Prostate gland (tissue), 2 donors: ENCODE results near the gene SEZ6. TPM values are rescaled to one million over a fixed set of nuclear protein-coding genes. Genes with fewer than 3 reads are reported as not detected.

Source experiments
- DNase-seq: peaks from one replicate; pipeline ENCODE4 v3.0.0-alpha.2; 2019; ENCODE audit warnings: low spot score
- H3K27ac ChIP-seq, 2 donors: fragments of 200-600 bp; sonication (generic); 2 replicates each; pipeline ENCODE4 v1.5.1; 2017 to 2019
- H3K27me3 ChIP-seq: fragments of 200-600 bp; sonication (generic); replicated peaks from 2 replicates; pipeline ENCODE4 v1.5.1; 2019; ENCODE audit not compliant: insufficient read depth
- H3K36me3 ChIP-seq, 2 donors: fragments of 200-600 bp; sonication (generic); 1 replicate in 1 of 2; 2 replicates in 1 of 2; pipeline versions ENCODE4 v1.5.1 to v1.8.1; 2017 to 2019
- H3K4me1 ChIP-seq: fragments of 200-600 bp; sonication (generic); replicated peaks from 2 replicates; pipeline ENCODE4 v1.5.1; 2019
- H3K4me3 ChIP-seq, 2 donors: fragments of 200-600 bp; sonication (generic); 2 replicates each; pipeline ENCODE4 v1.5.1; 2017 to 2019
- H3K9me3 ChIP-seq: fragments of 200-600 bp; sonication (generic); 2 replicates; pipeline ENCODE4 v1.5.1; 2017
- POLR2A ChIP-seq: fragments of 450-650 bp; IDR thresholded peaks from one replicate; pipeline ENCODE4 v1.6.1; 2016; ENCODE audit warnings: antibody characterized with exemption, mild to moderate bottlenecking
- POLR2AphosphoS5 ChIP-seq: sonication (generic); formaldehyde crosslinking; IDR thresholded peaks from one replicate; pipeline ENCODE4 v1.6.1; 2017; ENCODE audit warnings: antibody characterized with exemption
- whole genome bisulfite sequencing: methylation state at CpG from one replicate; pipeline ENCODE4 v1.1.5; 2018; 5-methylcytosine and 5-hydroxymethylcytosine counted together
- intact Hi-C: fragments of 100-400 bp; cut with DNase I; formaldehyde crosslinking; loops from one replicate; pipeline ENCODE4 v1.14.2; 2022
- total RNA-seq, 2 donors: library from RNA; depleted of rRNA; stranded (reverse); fragments of >200 nt; gene quantifications; one replicate each; pipeline ENCODE4 v1.1.0, GENCODE V29; 2016
- TF ChIP-seq, protein P1 (sequence below), 4 experiments: fragments of 200-600 bp in 2 of 4; fragments of 450-650 bp in 2 of 4; sonication (generic) in 2 of 4; IDR thresholded peaks; 1 replicate in 3 of 4; 2 replicates in 1 of 4; pipeline ENCODE4 v1.5.1; 2016 to 2019; ENCODE audit warnings: antibody characterized with exemption in 4 of 4, mild to moderate bottlenecking in 2 of 4, moderate library complexity in 2 of 4

The SEZ6 gene
- total RNA-seq, 2 donors from 2014 or later, result 0.05 to 1.0 TPM

DNA sequence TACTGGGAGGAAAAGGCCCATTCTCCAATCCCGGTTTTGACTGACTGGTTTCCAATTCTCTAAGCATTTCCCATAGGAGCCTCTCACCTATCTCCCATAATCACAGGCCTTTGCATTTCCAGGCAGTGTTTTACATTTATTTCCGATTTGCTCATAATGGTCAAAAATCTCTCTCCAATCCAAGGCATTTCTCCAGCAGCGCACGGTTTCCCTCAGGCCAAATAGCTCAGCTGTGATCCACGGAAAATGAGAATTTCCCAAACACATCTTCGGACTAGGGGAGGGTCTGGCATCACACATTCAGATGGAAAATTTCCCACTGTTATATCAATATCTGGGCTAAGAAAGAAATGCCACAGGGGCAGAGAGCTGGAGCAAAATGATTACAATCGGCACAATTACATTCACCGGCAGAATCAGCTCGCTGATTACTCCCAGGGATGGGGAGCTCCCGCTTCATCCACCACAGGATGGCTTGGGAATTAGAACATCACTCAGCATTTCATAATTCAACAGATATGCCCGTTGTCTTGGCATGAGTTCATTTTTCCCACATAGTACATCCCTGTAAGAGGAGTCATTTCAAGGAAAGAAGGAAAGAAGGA is 43.8 kb upstream of the SEZ6 start:
- no peak for DNase-seq
- 91% methylated on average over 11 of the region's 11 CpGs for WGBS
- no peaks in the 10 kb centered on the region for H3K27me3 ChIP-seq
- TF ChIP-seq, protein P1, sequence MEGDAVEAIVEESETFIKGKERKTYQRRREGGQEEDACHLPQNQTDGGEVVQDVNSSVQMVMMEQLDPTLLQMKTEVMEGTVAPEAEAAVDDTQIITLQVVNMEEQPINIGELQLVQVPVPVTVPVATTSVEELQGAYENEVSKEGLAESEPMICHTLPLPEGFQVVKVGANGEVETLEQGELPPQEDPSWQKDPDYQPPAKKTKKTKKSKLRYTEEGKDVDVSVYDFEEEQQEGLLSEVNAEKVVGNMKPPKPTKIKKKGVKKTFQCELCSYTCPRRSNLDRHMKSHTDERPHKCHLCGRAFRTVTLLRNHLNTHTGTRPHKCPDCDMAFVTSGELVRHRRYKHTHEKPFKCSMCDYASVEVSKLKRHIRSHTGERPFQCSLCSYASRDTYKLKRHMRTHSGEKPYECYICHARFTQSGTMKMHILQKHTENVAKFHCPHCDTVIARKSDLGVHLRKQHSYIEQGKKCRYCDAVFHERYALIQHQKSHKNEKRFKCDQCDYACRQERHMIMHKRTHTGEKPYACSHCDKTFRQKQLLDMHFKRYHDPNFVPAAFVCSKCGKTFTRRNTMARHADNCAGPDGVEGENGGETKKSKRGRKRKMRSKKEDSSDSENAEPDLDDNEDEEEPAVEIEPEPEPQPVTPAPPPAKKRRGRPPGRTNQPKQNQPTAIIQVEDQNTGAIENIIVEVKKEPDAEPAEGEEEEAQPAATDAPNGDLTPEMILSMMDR (IDR thresholded peaks at IDR 0.05), result no peak
- TF ChIP-seq POLR2AphosphoS5 (no peak), POLR2A (no peak)
- H3K4me3 ChIP-seq, result no peak overlapping the region
- intact Hi-C loops, result no loop called here
- H3K36me3 ChIP-seq, result no peaks in the 10 kb centered on the region
- H3K27ac ChIP-seq, result no peak overlapping the region
- no peaks in the 10 kb centered on the region for H3K4me1 ChIP-seq
- no peaks in the 10 kb centered on the region for H3K9me3 ChIP-seq

DNA sequence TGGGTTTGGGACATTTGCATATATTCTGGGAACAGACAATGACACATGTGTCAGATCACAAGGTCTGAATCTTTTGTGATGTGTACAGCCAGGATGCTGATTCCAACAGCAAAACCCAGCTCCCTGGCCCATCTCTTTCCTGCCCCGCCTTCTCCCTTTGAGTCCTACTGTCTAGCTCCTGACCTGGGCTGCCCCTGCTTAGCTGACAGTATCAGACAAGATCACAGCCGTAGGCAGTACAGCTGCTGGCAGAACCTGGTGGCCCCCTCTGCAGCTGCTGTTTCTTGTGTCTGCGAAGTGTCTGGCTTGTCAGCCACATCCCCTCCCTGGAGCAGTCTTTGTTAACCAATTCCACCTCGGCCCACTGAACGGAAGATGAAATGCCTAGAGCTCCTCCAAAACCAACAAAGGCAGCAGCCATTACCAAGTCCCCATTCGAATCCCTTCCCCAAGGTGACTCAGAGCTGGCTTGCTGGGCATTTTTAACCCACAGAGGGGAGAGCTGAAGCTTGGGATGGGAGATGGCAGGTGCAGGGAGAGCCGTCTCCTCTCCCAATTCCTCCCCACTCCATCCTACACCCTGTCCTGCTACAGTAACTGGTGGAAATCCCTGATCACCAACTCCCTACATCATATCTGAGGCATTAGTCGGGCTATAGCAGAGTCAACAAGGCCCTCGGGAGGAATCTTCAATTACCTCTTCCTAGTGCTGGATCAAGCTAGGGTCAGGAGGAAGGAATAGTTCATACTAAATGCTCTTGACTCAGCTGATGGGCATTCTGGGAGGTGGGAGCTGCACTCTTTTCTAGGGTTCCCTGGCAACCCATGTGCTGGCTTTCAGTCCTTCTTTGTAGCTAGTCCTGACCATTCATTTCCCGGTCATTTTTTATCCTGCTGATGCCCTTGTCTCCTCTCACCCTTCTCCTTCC is 42.9 kb upstream of the SEZ6 start:
- Histone ChIP-seq H3K27me3 (no peaks in the 10 kb centered on the region), H3K4me1 (no peaks in the 10 kb centered on the region), H3K36me3 (no peaks in the 10 kb centered on the region), H3K27ac (no peak overlapping the region), H3K9me3 (no peaks in the 10 kb centered on the region), H3K4me3 (no peak overlapping the region)
- DNase-seq, result no peak
- TF ChIP-seq POLR2AphosphoS5, result no peak
- TF ChIP-seq POLR2A, result no peak
- TF ChIP-seq, protein P1 (IDR thresholded peaks at IDR 0.05), result no peak
- WGBS, result 50% methylated on average over 10 of the region's 10 CpGs
- intact Hi-C loops, result no loop called here

- Histone ChIP-seq H3K27ac (no peak overlapping the region), H3K4me1 (no peaks in the 10 kb centered on the region), H3K36me3 (no peaks in the 10 kb centered on the region), H3K9me3 (no peaks in the 10 kb centered on the region), H3K27me3 (no peaks in the 10 kb centered on the region), H3K4me3 (no peak overlapping the region)
- no peak for DNase-seq
- TF ChIP-seq POLR2A (no peak), POLR2AphosphoS5 (no peak)
- TF ChIP-seq, protein P1 (IDR thresholded peaks at IDR 0.05), result no peak
- 79% methylated on average over 5 of the region's 5 CpGs for WGBS
- intact Hi-C loops, result no loop called here
Measured at GRCh38 chr17:29046473-29046839, 40.6 kb upstream of the SEZ6 start.

GRCh38 chr17:29045734-29046472 is 40.1 kb upstream of the SEZ6 start:
- TF ChIP-seq, protein P1 (IDR thresholded peaks at IDR 0.05), result no peak
- TF ChIP-seq POLR2A, result no peak
- no peak for TF ChIP-seq POLR2AphosphoS5
- intact Hi-C loops, result no loop called here
- DNase-seq, result no peak
- Histone ChIP-seq H3K4me1 (no peaks in the 10 kb centered on the region), H3K4me3 (no peak overlapping the region), H3K27ac (no peak overlapping the region), H3K36me3 (no peaks in the 10 kb centered on the region), H3K9me3 (no peaks in the 10 kb centered on the region), H3K27me3 (no peaks in the 10 kb centered on the region)
- WGBS, result 81% methylated on average over 7 of the region's 7 CpGs
